HCT116 (cell line): Measurements from ENCODE around the gene FAM193A.

ENCODE experiments used
- CEBPB ChIP-seq: IDR thresholded peaks from 2 replicates; pipeline ENCODE4 v1.6.1; 2012; ENCODE audit warnings: low read depth
- EZH2 ChIP-seq: fragments of 200-600 bp; sonication (generic); IDR thresholded peaks from 2 replicates; pipeline ENCODE4 v1.6.1; 2017; ENCODE audit warnings: antibody characterized with exemption, mixed run types
- POLR2A ChIP-seq: IDR thresholded peaks from 2 replicates; pipeline ENCODE4 v1.7.0; 2011; ENCODE audit warnings: borderline replicate concordance; ENCODE audit not compliant: insufficient read depth, insufficient read length; ENCODE audit errors: extremely low read depth
- POLR2AphosphoS5 ChIP-seq: IDR thresholded peaks from 2 replicates; pipeline ENCODE4 v1.6.1; 2011; ENCODE audit warnings: mild to moderate bottlenecking, low read depth, low read length, moderate library complexity
- RAD21 ChIP-seq: IDR thresholded peaks from 2 replicates; pipeline ENCODE4 v1.6.1; 2012; ENCODE audit warnings: low read depth, mild to moderate bottlenecking
- YY1 ChIP-seq: IDR thresholded peaks from 2 replicates; pipeline ENCODE4 v1.6.1; 2011; ENCODE audit warnings: low read length, low read depth, moderate library complexity, mild to moderate bottlenecking; ENCODE audit not compliant: insufficient replicate concordance; ENCODE audit errors: extremely low read depth
- ZNF274 ChIP-seq: fragments of 200-500 bp; sonication (Bioruptor generic); IDR thresholded peaks from 2 replicates; pipeline ENCODE4 v1.6.1; 2014; ENCODE audit warnings: mild to moderate bottlenecking, low read depth, low read length, inconsistent platforms
- TF ChIP-seq, protein P1 (sequence below), 3 experiments: fragments of 200-600 bp in 1 of 3; sonication (generic) in 1 of 3; IDR thresholded peaks in 2 of 3; conservative IDR thresholded peaks in 1 of 3; 2 replicates each; pipeline ENCODE4 v1.5.1; 2012 to 2017; ENCODE audit warnings: low read depth in 2 of 3, low read length in 2 of 3, antibody characterized with exemption in 1 of 3, borderline replicate concordance in 1 of 3, control low read depth in 1 of 3, mild to moderate bottlenecking in 1 of 3, mixed read lengths in 1 of 3, mixed run types in 1 of 3, moderate library complexity in 1 of 3; ENCODE audit not compliant: insufficient read depth in 1 of 3
- TF ChIP-seq, protein P2 (sequence below): IDR thresholded peaks from 2 replicates; pipeline ENCODE4 v1.6.1; 2012
- TF ChIP-seq, protein P3 (sequence below): IDR thresholded peaks from 2 replicates; pipeline ENCODE4 v1.6.1; 2012; ENCODE audit warnings: low read depth

- TF ChIP-seq, protein P1, sequence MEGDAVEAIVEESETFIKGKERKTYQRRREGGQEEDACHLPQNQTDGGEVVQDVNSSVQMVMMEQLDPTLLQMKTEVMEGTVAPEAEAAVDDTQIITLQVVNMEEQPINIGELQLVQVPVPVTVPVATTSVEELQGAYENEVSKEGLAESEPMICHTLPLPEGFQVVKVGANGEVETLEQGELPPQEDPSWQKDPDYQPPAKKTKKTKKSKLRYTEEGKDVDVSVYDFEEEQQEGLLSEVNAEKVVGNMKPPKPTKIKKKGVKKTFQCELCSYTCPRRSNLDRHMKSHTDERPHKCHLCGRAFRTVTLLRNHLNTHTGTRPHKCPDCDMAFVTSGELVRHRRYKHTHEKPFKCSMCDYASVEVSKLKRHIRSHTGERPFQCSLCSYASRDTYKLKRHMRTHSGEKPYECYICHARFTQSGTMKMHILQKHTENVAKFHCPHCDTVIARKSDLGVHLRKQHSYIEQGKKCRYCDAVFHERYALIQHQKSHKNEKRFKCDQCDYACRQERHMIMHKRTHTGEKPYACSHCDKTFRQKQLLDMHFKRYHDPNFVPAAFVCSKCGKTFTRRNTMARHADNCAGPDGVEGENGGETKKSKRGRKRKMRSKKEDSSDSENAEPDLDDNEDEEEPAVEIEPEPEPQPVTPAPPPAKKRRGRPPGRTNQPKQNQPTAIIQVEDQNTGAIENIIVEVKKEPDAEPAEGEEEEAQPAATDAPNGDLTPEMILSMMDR (IDR thresholded peaks at IDR 0.05 in 2 of 3, conservative IDR thresholded peaks at IDR 0.05 in 1 of 3; ENCODE audit: borderline replicate concordance in 1 of 3, insufficient read depth in 1 of 3, low read depth in 2 of 3, low read length in 2 of 3), result no peak
- TF ChIP-seq, protein P2, sequence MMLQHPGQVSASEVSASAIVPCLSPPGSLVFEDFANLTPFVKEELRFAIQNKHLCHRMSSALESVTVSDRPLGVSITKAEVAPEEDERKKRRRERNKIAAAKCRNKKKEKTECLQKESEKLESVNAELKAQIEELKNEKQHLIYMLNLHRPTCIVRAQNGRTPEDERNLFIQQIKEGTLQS, result no peak
- no peak for TF ChIP-seq RAD21
- TF ChIP-seq POLR2A, result no peak
- TF ChIP-seq CEBPB, result no peak
- TF ChIP-seq ZNF274, result no peak
- TF ChIP-seq, protein P3, sequence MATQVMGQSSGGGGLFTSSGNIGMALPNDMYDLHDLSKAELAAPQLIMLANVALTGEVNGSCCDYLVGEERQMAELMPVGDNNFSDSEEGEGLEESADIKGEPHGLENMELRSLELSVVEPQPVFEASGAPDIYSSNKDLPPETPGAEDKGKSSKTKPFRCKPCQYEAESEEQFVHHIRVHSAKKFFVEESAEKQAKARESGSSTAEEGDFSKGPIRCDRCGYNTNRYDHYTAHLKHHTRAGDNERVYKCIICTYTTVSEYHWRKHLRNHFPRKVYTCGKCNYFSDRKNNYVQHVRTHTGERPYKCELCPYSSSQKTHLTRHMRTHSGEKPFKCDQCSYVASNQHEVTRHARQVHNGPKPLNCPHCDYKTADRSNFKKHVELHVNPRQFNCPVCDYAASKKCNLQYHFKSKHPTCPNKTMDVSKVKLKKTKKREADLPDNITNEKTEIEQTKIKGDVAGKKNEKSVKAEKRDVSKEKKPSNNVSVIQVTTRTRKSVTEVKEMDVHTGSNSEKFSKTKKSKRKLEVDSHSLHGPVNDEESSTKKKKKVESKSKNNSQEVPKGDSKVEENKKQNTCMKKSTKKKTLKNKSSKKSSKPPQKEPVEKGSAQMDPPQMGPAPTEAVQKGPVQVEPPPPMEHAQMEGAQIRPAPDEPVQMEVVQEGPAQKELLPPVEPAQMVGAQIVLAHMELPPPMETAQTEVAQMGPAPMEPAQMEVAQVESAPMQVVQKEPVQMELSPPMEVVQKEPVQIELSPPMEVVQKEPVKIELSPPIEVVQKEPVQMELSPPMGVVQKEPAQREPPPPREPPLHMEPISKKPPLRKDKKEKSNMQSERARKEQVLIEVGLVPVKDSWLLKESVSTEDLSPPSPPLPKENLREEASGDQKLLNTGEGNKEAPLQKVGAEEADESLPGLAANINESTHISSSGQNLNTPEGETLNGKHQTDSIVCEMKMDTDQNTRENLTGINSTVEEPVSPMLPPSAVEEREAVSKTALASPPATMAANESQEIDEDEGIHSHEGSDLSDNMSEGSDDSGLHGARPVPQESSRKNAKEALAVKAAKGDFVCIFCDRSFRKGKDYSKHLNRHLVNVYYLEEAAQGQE, result no peak
- TF ChIP-seq EZH2, result no peak
- TF ChIP-seq POLR2AphosphoS5, result no peak
- no peak for TF ChIP-seq YY1
These were observed 134.9 kb downstream of the FAM193A start for GRCh38 chr4:2671267-2671895.
